Activated CD8-positive, alpha-beta T cell treated with anti-CD3 and anti-CD28 coated beads, Interleukin-2, amount 10 ng/mL, durations not matched to agents 7 days and 5 days (primary cell): ENCODE results near the gene POU5F1. TPM values are rescaled to one million over a fixed set of nuclear protein-coding genes. Genes with fewer than 3 reads are reported as not detected.

Experiments used
- ATAC-seq: fragments of 150-1000 bp; cut with Tn5 transposase; one replicate; pipeline ENCODE4 v1.10.0; 2021; ENCODE audit warnings: moderate library complexity
- CTCF ChIA-PET: fragments of 350-600 bp; sonication (Branson Sonifier 250); formaldehyde crosslinking; loops from one replicate; lab custom pipeline; 2021; ENCODE audit warnings: antibody characterized with exemption; lab: Charles Lee
- POLR2A ChIA-PET: fragments of 350-600 bp; sonication (Branson Sonifier 250); formaldehyde crosslinking; loops from one replicate; lab custom pipeline; 2021; ENCODE audit warnings: antibody characterized with exemption; lab: Charles Lee
- DNase-seq: peaks from one replicate; pipeline ENCODE4 v3.0.0-alpha.2; 2020
- H3K27ac Mint-ChIP-seq: one replicate; pipeline ENCODE4 v1.8.0; 2021; ENCODE audit warnings: mild to moderate bottlenecking, mixed read lengths
- H3K27me3 Mint-ChIP-seq: one replicate; pipeline ENCODE4 v1.8.0; 2021; ENCODE audit warnings: low read depth, mixed read lengths
- H3K36me3 Mint-ChIP-seq: one replicate; pipeline ENCODE4 v1.8.0; 2021; ENCODE audit warnings: low read depth, mixed read lengths
- H3K4me1 Mint-ChIP-seq: one replicate; pipeline ENCODE4 v1.8.0; 2021; ENCODE audit warnings: low read depth, mixed read lengths
- H3K4me3 Mint-ChIP-seq: one replicate; pipeline ENCODE4 v1.8.0; 2021; ENCODE audit warnings: mild to moderate bottlenecking, mixed read lengths
- H3K9me3 Mint-ChIP-seq: one replicate; pipeline ENCODE4 v1.8.0; 2022; ENCODE audit warnings: mixed read lengths; ENCODE audit not compliant: insufficient read depth
- total RNA-seq, 2 experiments: library from RNA; stranded (reverse); gene quantifications; one replicate each; pipeline ENCODE4 v1.2.3, GENCODE V29; 2021

POU5F1 gene
- total RNA-seq, 2 experiments from 2014 or later, result not detected

GRCh38 chr6:31120151-31120915 lies 50.1 kb downstream of the POU5F1 start, which contains the start of gene CDSN:
Gene CDSN, minus strand, starts transcription at chr6:31120446. Its CDS starts 27 bp downstream, at chr6:31120419.
- Mint-ChIP-seq H3K4me3 (no peak within 1 kb of the TSS), H3K36me3 (no peaks in the 10 kb centered on the region), H3K4me1 (no peaks in the 10 kb centered on the region), H3K27ac (no peak within 1 kb of the TSS), H3K9me3 (no peaks in the 10 kb centered on the region), H3K27me3 (peaks cover 3% of the 10 kb centered on the region)
- POLR2A ChIA-PET, result no interaction called here
- DNase-seq (no peak), ATAC-seq (no peak)
- CTCF ChIA-PET, result interaction anchor here (1.3 to 2.3 kb wide), 2 partner anchors 9 to 33 kb away, joined by 3 to 8 read pairs; no protein-coding TSS in a partner anchor

DNA sequence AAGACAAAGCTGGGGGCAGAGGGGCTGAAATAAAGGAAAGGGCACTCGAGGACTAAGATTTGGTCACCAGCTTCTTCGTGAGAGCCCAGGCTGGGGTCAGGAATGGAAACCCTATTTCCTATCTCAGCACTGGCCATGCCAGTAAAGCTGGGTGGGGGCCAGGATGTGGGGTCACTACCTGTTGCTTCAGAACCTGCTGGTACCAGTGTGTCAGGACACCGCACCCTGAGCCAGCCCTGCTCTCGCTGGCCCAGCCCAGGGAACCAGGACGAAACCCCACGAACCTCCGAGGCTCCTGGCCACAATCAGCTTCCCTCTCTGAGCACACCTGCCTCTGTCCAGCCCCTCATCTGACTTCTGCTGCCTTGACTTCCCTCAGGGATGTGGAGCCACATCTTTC lies 52.3 kb downstream of the POU5F1 start:
- CTCF ChIA-PET, result interaction anchor here (0.5 to 2.3 kb wide), 3 partner anchors 12 to 39 kb away, joined by 3 to 8 read pairs (median 4); no protein-coding TSS in a partner anchor
- no peaks in the 10 kb centered on the region for H3K36me3 Mint-ChIP-seq
- peaks cover 8% of the 10 kb centered on the region for H3K27me3 Mint-ChIP-seq
- no peaks in the 10 kb centered on the region for H3K4me1 Mint-ChIP-seq
- H3K4me3 Mint-ChIP-seq, result no peak overlapping the region
- ATAC-seq (no peak), DNase-seq (no peak)
- no peaks in the 10 kb centered on the region for H3K9me3 Mint-ChIP-seq
- no peak overlapping the region for H3K27ac Mint-ChIP-seq
- POLR2A ChIA-PET, result interaction anchor here (0.6 kb wide), 1 partner anchor 28 kb away, joined by 3 read pairs; no protein-coding TSS in a partner anchor

- ATAC-seq, result no peak
- no peaks in the 10 kb centered on the region for H3K9me3 Mint-ChIP-seq
- DNase-seq, result no peak
- H3K27ac Mint-ChIP-seq, result no peak overlapping the region
- ChIA-PET POLR2A (no interaction called here), CTCF (interaction anchor here (1.7 kb wide), 1 partner anchor 29 kb away, joined by 6 read pairs; no protein-coding TSS in a partner anchor)
- no peaks in the 10 kb centered on the region for H3K4me1 Mint-ChIP-seq
- no peak overlapping the region for H3K4me3 Mint-ChIP-seq
- H3K36me3 Mint-ChIP-seq, result no peaks in the 10 kb centered on the region
- peaks cover 8% of the 10 kb centered on the region for H3K27me3 Mint-ChIP-seq
Observed at GRCh38 chr6:31116661-31117385, 53.7 kb downstream of the POU5F1 start.

DNA sequence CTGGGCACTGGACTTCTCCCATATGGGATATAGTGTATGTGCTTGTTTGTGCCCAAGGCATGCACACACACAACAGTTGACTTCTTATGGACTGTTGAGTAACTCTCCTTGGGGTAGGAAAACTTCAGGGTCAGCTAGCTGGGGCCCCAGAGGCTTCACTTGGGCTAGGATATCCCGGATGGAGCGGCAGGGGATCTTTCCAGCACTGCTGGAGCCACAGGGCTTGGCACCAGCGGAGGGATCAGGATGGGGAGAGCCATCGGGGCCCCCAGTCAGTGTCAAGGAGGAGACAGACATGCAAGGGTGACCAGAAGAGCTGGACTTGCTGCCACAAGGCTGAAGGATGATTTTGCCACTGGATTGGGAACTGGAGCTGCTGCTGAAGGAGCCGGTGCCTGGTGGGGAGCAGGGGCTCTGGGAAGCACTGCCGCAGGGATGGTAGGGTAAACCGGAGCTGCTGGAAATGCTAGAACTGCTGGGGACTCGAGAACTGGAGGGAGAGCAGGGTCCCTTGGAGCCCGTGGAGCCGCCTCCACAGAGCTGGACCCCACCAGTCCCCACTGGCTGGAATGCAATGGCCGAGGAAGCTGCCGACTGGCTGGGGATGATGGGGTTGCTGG lies 54.4 kb downstream of the POU5F1 start:
- Mint-ChIP-seq H3K9me3 (no peaks in the 10 kb centered on the region), H3K27me3 (peaks cover 8% of the 10 kb centered on the region), H3K27ac (no peak overlapping the region), H3K36me3 (no peaks in the 10 kb centered on the region), H3K4me3 (no peak overlapping the region), H3K4me1 (no peaks in the 10 kb centered on the region)
- ChIA-PET CTCF (interaction anchor here (1.7 kb wide), 1 partner anchor 29 kb away, joined by 6 read pairs; no protein-coding TSS in a partner anchor), POLR2A (no interaction called here)
- no peak for ATAC-seq
- no peak for DNase-seq

DNA sequence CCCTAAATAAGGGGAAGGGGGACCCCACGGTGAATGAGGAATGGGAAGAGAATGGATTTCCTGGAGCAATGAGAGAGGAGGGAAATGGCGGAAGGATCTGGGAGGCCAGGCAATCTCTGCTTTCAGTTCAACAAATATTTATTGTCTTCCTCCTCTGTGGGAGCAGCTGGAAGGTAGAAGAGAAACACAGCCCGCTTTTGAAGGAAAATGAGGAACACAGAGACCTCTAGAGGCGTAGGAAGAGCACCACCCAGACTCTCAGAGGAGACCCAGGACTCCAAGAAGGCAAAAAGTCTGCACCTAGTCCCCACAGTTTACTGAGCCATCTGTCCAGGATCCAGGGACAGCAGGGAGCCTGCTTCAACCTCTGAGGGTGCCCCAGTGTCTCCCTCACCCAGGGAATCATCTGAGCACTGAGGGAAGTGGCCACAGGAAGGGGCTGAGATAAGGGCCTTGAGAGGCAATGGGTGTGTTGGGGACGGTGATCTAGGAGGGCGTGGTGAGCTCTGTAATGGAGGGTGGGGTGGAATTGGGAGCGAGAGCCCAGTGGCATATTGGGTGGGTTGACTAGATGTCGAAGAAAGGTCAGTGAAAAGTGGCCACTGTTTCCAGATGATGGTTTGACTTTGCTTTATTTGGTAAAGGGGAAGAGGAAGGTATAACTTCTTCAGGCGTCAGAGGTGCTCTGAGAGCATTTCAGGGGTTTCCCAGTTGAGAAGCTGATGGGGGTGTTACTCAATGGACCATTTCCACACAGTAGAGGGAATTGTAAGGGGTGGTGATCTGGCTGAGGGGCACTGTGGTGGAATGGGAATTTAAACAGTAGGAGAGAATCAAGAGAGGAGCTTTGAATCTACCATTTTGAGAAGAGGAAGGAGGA lies 55.3 kb downstream of the POU5F1 start:
- Mint-ChIP-seq H3K36me3 (no peaks in the 10 kb centered on the region), H3K4me1 (no peaks in the 10 kb centered on the region), H3K4me3 (no peak overlapping the region), H3K9me3 (no peaks in the 10 kb centered on the region), H3K27me3 (peaks cover 12% of the 10 kb centered on the region), H3K27ac (no peak overlapping the region)
- DNase-seq (no peak), ATAC-seq (no peak)
- CTCF ChIA-PET, result interaction anchor here (1.7 kb wide), 1 partner anchor 28 kb away, joined by 6 read pairs; no protein-coding TSS in a partner anchor
- POLR2A ChIA-PET, result no interaction called here

- H3K27ac Mint-ChIP-seq, result no peak within 1 kb of the TSS
- no peaks in the 10 kb centered on the region for H3K36me3 Mint-ChIP-seq
- no peaks in the 10 kb centered on the region for H3K4me1 Mint-ChIP-seq
- H3K27me3 Mint-ChIP-seq, result peaks cover 18% of the 10 kb centered on the region
- DNase-seq (no peak), ATAC-seq (no peak)
- no peak within 1 kb of the TSS for H3K4me3 Mint-ChIP-seq
- ChIA-PET POLR2A (no interaction called here), CTCF (no interaction called here)
- no peaks in the 10 kb centered on the region for H3K9me3 Mint-ChIP-seq
Observed at GRCh38 chr6:31114541-31114878, 56.0 kb downstream of the POU5F1 start, which contains the start of gene PSORS1C1. Gene PSORS1C1, plus strand, starts transcription at chr6:31114800. Its CDS starts 14,833 bp downstream, at chr6:31129633.

Other genes with a start within 250 kb of the POU5F1 start
- not detected for gene SFTA2, start 238.5 kb downstream of the POU5F1 start, total RNA-seq
- gene MUCL3, start 229.7 kb downstream of the POU5F1 start, total RNA-seq, result not detected
- gene MUC21, start 187.0 kb downstream of the POU5F1 start, total RNA-seq, result not detected
- not detected for gene MUC22, start 160.2 kb downstream of the POU5F1 start, total RNA-seq
- gene C6orf15, start 58.1 kb downstream of the POU5F1 start, total RNA-seq, result not detected
- not detected for gene PSORS1C1, start 55.9 kb downstream of the POU5F1 start, total RNA-seq
- gene CDSN, start 50.2 kb downstream of the POU5F1 start, total RNA-seq, result not detected
- not detected for gene PSORS1C2, start 31.6 kb downstream of the POU5F1 start, total RNA-seq
- 10 to 100 TPM; 36.5 to 41.9 TPM for gene CCHCR1, start 12.9 kb downstream of the POU5F1 start, total RNA-seq
- 100 to 1,000 TPM; 122 to 125 TPM for gene TCF19, start 12.1 kb downstream of the POU5F1 start, total RNA-seq
- 1,000 to 10,000 TPM; 1,075 to 1,135 TPM for gene HLA-C, start 101.4 kb upstream of the POU5F1 start, total RNA-seq
- gene HLA-B, start 186.5 kb upstream of the POU5F1 start, total RNA-seq, result 1,000 to 10,000 TPM; 3,406 to 3,473 TPM
- 1 to 10 TPM; 8.7 to 9.0 TPM for gene MICA, start 232.9 kb upstream of the POU5F1 start, total RNA-seq